NB4 (cell line): ENCODE data around the gene ITIH1.

Experiments used
- DNase-seq: peaks from one replicate; pipeline ENCODE4 v3.0.0; 2010; ENCODE audit warnings: low read depth
- H3K4me3 ChIP-seq: one replicate; pipeline ENCODE4 v1.5.1; 2011; ENCODE audit warnings: mild to moderate bottlenecking, low read depth, low read length, moderate library complexity
- CTCF ChIP-seq: IDR thresholded peaks from one replicate; pipeline ENCODE4 v1.5.1; 2012; ENCODE audit warnings: low read depth, low read length
- MYC ChIP-seq: IDR thresholded peaks from 2 replicates; pipeline ENCODE4 v1.6.1; 2011; ENCODE audit warnings: low read depth, low read length
- POLR2A ChIP-seq: IDR thresholded peaks from 2 replicates; pipeline ENCODE4 v1.6.1; 2011; ENCODE audit warnings: mild to moderate bottlenecking; ENCODE audit not compliant: insufficient read length; ENCODE audit errors: extremely low read depth
- TF ChIP-seq, protein P1 (sequence below): IDR thresholded peaks from 2 replicates; pipeline ENCODE4 v1.6.1; 2011; ENCODE audit warnings: low read depth, low read length

Gene ITIH1

DNA sequence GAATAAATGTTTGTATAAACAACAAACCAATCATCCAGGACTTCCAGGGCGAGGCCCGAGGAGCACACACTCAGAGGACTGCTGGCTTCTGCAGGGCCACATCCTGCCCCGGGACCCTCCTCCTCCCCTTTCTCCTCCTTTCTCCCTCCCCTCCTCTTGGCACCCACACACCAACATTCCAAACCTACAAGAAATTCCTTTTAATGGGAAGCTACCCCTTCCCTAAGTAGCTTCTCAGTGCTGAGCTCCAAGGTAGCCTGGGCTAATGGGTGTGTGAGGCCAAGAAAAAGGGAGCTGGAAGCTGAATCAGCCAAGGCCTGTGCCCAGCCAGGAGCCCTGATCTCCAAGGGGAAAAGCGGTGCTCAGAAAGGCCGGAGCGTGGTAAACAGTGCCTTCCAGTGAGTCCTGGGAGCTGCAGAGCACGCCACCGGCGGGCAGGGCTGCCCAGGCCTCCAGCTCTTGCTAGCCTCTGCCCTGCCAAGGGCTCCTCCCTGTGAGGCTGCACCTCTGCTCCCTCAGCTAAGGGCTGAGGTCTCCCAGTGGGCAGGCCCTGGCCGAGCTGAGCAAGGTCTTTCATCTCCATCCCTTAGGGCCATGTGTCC is 21.1 kb downstream of the ITIH1 start:
- TF ChIP-seq MYC = no peak
- TF ChIP-seq, protein P1, sequence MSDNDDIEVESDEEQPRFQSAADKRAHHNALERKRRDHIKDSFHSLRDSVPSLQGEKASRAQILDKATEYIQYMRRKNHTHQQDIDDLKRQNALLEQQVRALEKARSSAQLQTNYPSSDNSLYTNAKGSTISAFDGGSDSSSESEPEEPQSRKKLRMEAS = no peak
- TF ChIP-seq POLR2A = no peak
- TF ChIP-seq CTCF = no peak
- no peak overlapping the region for H3K4me3 ChIP-seq
- DNase-seq = no peak

DNA sequence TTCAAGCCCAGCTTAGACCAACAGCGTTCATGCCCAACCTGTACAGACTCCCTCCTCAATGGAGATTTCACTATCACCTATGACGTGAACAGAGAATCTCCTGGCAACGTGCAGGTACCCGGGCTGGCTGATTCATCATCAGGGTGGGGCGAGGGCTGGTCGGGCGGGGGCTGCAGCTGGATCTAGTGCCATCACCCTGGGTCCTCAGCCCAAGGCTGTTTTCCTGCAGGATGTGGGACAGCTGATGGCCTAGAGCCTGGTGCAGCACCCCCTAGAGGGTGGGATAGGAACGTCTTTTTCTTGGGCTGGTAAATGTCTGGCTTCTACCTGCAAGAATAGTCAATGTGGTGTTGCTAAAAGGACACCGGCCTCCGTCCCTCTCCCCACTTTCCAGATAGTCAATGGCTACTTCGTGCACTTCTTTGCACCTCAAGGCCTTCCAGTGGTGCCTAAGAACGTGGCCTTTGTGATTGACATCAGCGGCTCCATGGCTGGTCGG is 21.6 kb downstream of the ITIH1 start:
- H3K4me3 ChIP-seq = no peak overlapping the region
- DNase-seq = peak; percentile 34

GRCh38 chr3:52800079-52800478 is 22.7 kb downstream of the ITIH1 start:
- no peak for DNase-seq
- H3K4me3 ChIP-seq = no peak overlapping the region
- TF ChIP-seq, protein P1 = peak; percentile 62
- TF ChIP-seq CTCF (no peak), POLR2A (no peak), MYC (no peak)

More for the DNA sequence above, 21.6 kb downstream of the ITIH1 start:
- TF ChIP-seq POLR2A (no peak), CTCF (peak; percentile 77), MYC (no peak)
- TF ChIP-seq, protein P1 = no peak

DNA sequence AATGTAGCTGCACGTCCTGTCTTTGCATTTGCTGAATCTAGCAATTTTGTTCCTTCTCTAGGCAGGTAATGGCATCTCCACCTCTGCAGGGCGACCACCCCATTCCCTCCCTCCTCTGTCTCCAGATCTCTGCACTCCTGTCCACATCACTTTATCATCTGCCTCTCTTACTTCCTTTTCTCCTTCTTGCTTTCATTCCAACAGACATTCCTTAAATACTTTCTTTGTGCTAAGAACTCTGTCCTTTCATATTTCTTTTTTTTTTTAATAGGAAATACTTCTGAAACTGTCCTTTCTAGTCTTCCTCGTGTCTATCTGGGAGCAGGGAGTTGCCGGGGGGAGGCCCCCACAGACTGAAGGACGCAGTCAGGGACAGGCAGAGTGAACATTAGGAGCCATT is 24.4 kb downstream of the ITIH1 start:
- no peak for DNase-seq
- TF ChIP-seq POLR2A (no peak), MYC (no peak), CTCF (no peak)
- TF ChIP-seq, protein P1 = no peak
- no peak overlapping the region for H3K4me3 ChIP-seq

DNA sequence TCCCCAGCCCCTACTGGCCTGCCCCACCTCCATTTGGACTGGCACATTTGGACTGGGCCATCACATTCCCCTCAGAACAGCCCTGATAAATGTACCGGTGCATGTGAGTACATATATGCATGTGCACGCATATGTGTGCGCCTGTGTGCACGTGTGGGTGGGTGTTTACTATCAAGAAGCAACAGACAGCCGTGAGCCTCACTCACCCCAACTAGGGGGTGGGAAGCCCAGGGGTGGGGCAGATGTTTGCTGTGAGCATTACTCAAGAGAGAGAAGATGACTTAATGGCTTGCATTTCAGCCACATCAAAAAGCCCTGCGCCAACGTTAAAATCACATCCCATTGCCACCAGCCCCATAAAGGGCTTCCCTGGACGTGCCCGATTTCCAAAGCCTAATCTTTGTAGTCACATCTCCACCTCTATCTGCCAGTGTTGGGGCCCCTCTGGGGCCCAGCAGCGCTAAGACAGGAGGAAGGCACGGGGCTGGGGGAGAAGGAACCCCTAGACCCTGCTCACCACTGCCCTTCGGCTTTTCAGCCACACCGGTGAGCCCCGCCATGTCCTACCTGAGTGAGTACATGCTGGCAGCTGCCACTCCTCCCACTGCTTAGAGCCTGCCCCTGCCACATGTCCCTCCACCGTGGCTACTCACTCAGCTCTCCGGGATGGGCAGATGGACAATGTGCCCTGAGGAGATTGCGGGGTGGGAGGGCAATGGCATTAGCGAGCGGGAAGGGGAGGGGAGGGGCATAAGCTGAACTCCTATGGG is 28.1 kb downstream of the ITIH1 start:
- DNase-seq = no peak
- H3K4me3 ChIP-seq = no peak overlapping the region
- TF ChIP-seq CTCF = no peak
- no peak for TF ChIP-seq POLR2A
- TF ChIP-seq MYC = no peak
- TF ChIP-seq, protein P1 = no peak
